Measurements from ENCODE around the gene RETN.

The RETN gene, protein sequence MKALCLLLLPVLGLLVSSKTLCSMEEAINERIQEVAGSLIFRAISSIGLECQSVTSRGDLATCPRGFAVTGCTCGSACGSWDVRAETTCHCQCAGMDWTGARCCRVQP

DNA sequence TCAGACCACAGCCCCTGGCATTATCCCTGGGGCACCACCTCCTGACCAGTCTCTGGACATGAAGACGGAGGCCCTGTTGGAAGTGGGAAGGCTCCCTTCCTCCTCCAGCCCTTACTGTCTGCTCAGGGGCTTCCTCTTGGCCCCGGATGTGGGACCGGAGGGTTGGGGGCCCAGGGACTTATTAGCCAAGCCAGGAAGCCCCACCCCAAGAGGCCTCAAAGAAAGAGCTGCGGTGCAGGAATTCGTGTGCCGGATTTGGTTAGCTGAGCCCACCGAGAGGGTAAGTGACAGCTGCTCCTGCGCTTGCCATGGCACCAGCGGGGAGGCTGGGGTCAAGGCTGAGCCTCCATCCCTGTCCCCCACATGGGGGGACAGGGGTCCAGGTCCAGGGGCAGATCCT, at the start of gene RETN:
TSS of gene RETN (plus strand) at position 208 of the 400 bp plus-strand sequence. CDS start 278 bp downstream, outside the sequence.
- in situ Hi-C loops (cut with MboI; ENCODE audit: low sequenced_read_pairs): no loop called here

DNA sequence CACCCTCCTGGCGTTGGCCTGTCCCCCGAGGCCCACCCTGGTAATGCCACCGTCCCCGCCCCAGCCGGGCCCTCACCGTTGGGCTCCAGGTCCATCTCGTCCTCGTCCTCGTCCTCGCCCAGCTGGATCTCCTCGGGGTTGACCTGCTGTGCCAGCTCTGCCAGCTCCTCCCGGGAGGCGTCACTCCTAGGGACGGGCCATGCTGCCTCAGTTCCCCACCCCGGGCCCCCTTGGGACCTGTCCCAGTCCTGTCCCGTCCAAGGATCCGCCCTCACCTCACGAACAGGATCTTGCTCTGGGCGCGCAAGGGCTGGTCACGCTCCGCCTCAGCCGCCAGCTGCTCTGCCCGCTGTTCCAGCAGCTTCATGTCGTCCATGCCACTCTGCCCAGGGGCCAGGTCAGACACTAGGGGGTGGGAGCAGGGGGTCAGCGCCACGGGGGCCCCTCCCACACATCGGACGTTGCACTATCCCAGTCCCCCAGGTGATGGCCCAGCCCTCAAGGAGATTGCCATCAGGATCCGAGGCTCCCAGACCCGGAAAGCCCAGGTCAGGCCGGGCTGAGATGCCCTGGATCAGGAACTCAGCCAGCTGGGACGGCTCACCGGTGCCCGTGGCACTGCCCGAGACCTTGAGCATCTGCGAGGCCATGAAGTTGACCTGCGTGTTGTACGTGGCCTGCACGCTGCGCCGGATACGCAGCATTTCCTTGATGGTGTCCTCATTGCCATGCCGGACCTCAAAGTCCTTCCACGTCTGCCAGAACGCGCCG, 49.0 kb upstream of the RETN start:
- in situ Hi-C loops (cut with MboI; ENCODE audit: low sequenced_read_pairs): no loop called here

DNA sequence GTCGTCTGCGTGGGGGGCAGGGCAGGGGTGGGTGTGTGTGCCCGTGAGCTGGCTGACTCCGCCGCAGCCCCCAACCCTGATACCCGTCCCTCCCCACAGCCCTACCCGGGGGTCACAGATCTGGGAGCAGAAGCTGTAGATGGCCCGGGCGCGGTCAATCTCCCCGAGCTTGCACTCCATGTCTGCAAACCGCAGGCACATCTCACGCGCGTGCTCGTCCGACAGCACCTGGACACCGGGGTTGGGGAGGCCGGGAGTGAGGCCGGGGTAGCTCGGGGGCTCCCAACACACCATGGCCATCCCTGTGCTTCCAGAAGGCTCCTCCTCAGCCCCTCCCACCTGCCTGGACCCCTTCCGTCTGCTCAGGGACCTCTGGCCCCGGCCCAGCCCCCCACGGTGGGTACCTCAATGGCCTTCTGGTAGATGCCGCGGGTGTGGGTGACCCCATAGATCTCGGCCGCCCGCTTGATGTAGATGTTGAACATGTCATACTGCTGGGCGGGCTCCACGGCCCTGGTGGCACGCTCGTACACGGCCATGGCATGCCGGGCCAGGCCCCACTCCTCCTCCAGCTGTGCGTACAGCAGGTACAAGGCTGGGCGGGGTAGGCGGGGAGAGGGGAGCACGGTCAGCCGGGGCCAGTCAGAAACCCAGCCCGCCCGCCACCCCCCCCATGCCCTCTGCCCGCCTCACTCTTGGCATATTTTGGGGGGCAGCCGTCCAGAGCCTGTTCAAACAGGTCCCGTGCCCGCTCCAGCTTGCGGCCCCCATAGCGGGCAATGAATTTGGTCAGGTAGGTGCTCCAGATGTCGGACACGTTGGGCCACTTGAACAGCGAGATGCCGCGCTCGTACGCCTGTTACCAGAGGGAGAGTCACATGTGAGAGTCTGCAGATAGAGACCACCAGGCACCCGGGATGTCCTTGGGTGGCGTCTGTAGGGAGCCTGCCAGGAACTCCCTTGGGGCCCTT, 48.1 kb upstream of the RETN start:
- in situ Hi-C loops (cut with MboI; ENCODE audit: low sequenced_read_pairs): no loop called here

DNA sequence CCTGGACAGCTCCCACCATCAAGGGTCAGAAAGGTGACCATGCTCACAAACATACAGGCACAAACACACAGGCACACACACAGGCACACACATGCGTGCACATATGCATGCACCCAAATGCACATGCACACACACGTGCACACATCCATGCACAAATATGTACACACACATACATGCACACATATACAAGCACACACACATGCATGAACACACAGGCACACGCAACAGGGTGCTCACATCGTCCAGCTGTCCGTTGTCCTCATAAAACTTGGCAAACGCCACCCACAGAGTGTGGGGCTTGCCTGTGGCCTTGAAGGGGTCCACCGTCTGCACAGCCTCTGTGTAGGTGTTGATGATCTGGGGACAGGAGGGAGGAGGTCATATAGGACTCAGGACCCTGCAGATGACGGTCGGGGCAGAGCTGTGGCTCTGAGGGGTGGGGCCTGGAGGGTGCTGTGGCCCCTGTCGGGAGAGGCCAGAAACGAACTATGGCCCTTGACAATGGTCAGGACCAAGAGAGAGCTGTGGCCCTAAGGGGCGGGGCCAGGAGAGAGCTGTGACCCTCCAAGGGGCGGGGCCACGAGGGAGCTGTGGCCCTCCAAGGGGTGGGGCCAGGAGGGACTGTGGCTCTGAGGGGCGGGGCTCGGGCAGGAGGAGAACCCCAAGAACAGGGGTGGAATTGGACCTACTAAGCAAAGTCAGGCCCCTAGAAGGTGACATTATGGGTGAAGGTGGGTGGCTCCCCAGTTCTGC, 45.7 kb upstream of the RETN start:
- in situ Hi-C loops (cut with MboI; ENCODE audit: low sequenced_read_pairs): no loop called here

DNA sequence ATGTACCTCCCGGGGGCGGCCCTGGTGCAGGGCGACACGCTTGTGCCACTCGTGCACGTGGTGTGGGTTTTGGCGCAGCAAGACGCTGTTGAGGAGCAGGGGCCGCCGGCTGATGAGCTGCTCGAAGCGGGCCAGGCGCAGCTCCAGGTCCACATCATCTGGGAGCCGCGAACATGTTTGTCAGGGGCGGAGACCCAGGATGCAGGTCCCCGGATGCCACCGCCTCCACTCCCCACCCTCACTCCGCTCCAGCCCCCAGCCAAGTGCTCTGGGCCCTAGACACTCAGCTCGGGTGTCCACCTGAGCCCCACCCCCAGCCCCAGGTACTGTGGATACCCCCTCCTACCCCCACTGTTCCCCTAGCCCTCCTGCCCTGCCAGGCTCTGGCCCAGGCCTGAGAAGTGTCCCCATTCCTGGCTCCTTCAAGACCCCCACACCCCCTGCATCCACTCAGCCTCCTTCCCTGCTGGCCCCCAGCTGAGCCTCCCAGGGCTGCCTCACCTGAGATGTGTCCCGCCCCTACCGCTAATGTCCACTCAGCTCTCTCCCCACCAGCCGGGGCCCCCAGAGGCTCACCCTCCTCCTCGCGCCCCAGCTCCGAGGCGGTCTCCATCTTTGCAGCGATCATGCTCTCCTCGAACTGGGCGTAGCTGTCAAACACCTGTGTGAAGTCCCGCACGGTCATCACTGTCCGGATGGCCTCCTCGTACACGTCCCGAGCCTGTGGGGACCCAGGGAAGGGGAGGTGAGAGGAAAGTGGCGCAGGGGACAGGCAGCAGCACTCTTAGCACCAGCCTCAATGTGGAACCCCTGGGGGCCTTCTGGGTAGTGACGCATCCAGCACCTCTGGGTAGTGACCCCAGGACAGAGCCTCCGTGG, 44.9 kb upstream of the RETN start:
- in situ Hi-C loops (cut with MboI; ENCODE audit: low sequenced_read_pairs): no loop called here

DNA sequence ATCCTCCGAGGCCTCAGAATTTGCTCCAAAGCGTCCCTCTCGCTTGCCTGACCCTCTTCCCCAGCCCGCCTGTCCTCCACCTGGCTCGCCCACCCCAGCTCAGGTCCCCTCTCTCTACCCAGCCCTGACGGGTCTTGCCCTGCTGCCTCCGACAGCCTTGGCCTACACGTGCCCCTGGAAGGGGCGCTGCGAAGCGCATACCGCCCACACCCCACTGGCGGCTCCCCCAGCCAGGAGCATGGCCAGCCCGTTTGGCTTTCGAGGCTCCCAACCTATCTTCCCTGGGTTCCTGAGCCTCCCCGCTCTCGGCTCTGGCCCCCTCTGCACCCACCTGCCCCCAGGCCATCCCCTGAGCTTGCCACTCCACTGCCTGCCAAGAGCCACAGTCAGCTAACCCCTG, 44.0 kb upstream of the RETN start:
- in situ Hi-C loops (cut with MboI; ENCODE audit: low sequenced_read_pairs): no loop called here

DNA sequence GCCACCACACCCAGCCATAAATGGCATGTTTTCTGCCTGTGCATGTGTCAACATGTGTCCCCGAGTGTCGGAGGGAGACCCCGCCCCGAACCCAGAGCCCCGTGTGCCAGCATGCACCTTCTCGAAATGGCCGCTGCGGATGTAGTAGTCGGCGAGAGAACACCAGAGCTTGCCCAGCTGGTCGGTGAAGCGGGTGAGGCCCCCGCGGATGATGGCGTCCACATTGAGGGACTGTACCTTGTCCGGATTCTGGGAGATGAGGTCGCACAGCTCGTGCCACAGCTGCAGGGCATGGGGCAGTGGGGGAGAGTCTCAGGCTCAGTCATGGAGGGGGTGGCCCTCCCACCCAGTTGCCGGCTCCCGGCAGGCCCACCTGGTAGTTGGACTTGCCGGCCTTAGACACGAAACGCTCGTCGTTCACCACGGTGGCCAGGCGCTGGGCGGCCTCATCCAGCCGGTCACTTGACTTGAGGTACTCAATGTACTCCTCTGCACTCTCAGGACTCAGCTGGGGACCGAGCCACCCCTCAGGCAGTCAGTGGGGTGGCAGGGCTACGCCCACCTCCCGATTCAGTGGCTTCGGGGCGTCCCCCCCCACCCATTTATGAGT, 43.0 kb upstream of the RETN start:
- in situ Hi-C loops (cut with MboI; ENCODE audit: low sequenced_read_pairs): no loop called here

DNA sequence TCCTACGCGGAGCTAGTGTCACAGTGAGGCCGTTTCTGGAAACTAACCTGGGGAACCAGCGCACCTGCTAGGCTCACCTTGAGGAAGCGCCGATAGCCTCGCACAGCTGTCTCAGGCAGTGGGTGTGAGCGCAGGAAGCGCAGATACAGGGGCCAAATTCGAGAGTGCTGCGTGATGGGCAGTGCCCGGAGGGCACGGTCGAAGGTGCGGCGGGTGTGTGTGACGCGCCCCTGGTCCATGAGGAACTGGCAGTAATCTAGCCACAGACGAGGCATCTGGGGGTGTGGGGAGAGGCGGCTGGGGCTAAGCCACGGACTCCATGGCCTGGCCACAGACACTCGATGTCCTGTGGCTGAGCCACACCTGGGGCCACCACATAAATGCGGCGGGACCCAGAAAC, 41.7 kb upstream of the RETN start:
- in situ Hi-C loops (cut with MboI; ENCODE audit: low sequenced_read_pairs): no loop called here

DNA sequence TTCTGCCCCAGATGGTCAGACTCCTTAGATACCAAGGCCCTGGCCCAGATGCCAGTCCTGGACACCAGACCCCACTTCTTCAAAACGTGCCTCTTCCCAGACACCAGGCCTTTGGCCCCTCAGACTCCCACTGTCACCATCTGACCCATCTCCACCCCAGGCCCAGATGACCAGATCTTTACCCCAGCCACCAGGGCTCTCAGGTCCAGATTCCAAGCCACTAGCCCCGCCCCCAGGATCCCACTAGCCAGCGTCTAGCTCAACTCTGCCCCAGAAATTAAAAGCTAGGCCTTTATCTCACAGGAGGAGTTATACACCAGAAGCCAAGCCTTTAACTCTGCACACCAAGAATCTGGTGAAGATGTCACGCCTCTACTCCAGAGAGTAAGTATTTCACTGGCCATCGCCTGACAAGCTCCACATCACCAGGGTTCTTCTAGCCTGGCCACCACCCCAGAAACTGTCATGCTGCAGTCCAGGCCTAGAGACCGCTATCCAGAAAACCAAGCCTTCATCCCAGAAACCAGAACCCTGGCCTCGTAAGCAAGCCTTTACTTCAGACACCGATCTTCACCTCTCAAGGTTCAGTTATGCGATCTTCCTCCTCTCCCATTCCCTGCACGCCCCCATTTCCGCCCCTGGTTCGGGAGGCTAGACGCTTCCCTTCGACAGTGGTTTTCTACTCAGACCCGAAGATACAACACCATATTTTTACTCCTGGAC, 40.1 kb upstream of the RETN start:
- in situ Hi-C loops (cut with MboI; ENCODE audit: low sequenced_read_pairs): no loop called here

DNA sequence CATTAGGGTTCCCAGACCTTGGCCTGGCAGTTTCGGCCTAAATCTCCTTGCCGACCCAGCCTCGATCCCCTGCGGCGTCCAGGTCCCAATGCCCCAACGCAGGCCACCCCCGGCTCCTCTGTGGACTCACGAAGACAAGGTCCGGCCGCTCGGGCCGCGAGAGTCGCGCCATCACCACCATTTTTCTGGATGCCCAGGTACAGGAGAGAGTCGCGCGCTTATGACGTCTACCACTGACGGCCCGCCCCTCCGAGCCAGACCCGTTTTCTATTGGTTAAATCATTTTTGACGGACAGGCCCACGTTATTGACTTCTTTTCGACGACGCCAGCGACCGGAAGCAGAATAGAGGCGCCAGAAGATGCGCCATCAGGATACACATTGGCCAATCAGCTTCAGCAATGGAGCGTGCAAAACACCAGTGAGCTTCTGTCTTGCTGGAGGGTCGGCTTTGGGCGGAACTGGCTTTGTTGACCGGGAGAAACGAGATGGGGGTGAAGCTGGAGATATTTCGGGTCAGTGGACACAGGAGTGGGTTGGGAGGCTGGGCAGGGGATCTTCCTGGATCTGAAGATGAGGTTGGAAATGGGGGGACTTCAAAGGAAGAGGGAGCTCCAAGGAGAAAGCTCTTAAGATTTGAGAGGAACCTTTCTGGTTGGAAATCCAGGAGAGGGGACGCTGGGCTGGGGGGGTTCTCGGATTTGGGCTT, 39.3 kb upstream of the RETN start, which contains the start of the genes PET100 and XAB2:
TSS of gene PET100 (plus strand) at position 447 of the 708 bp plus-strand sequence. CDS start at position 488, 41 bp downstream.
TSS of gene XAB2 (minus strand) at position 199 of the 708 bp plus-strand sequence. CDS start at position 181, 18 bp downstream.
- in situ Hi-C loops (cut with MboI; ENCODE audit: low sequenced_read_pairs): no loop called here

DNA sequence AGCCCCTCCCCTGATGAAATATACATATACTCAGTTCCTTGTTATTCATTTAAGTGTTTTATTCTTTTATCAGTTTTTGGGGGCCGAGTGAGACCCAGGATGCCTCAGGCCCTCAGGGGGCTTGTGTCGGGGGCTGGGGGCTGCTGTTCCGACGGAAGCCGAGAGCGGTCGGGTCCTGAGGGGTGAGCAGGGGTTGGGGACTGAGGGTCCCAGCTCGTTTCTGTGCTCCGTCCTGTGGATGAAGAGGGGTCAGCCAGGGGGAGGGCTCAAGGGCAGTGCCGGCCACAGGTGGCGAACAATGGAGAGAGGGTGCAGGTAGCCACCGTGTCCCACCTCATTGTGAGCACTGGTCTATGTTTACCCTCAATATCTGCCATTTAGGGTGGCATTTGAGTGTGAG, 37.3 kb upstream of the RETN start:
- in situ Hi-C loops (cut with MboI; ENCODE audit: low sequenced_read_pairs): no loop called here

DNA sequence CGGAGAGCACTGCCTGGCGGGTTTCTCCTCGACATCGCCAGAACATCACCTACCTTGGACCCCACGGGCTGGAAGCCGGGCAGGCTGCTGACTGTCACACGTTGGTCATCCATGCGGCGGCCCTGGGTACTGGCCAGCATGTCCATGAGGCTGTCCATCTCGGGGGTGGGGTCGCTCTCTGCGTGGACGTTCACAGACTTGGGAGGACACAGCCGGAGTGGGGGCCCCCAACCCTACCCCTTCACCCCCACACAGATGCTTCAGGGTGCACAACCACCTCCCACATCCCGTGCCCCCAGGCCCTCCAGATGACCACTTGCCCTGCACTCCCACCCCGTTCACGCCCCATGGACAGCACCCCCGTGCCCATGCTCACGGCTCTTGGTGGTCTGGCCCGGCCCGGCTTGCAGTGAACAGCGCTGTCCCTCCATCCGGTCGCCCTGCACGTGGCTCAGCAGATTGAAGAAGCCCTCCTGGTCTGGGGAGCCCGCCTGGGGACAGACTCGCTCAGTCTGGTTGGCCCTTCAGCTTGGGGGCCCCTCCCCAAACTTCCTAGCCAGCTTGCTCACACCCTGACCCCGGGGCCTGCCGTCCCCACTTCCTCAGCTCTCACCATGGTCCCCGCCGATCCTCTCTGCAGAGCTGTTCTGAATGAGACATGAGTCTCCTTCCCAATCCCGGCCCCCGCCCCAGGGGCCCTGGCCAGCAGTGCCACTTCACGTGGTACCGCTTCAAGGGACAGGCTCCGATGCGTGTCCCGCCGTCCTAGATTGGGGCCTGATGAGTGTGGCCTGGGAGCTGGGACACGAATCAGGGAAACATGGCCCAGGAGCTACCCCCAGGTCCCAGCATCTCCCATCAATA, 36.3 kb upstream of the RETN start:
- in situ Hi-C loops (cut with MboI; ENCODE audit: low sequenced_read_pairs): no loop called here

DNA sequence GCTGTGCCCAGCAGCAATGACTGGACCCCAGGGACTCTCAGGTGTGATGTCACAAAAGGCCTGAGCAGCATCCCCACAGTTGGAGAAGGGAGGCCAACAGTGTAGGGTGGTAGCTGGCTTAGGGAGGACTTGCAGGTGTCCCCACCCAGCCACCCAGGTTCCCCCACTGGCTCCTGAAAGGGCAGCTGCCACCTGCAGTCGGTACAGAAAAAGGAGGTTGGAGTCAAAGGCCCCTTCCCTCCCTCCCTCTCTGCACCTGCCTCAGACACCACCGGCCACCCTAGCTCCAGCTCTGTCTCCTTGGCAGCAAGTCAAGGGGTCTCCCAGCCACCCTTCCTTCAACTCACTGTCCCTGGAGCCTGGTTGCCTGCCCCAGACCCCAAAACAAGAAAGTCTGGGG, 35.2 kb upstream of the RETN start, which contains the start of gene PCP2:
TSS of gene PCP2 (minus strand) at position 22 of the 400 bp plus-strand sequence. CDS start 262 bp downstream, outside the sequence.
- in situ Hi-C loops (cut with MboI; ENCODE audit: low sequenced_read_pairs): no loop called here

DNA sequence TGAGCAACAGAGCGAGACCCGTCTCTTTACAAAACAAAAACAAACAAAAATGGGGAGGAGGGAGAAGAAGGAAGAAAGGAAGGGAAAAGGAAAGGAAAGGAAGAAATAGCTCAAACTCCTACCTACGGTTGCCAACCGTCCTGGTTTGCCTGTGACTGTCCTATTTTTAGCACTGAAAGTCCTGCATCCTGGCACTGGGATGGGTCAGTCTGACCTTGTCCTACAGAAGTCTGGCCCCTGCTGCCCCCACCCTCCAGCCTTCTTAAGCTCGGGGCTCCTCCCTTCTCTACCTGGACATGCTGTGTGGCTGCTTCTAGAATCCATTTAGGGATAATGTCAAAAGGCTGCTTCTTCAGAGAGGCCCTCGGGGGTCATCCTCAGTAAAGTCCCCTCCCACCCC, 33.2 kb upstream of the RETN start:
- in situ Hi-C loops (cut with MboI; ENCODE audit: low sequenced_read_pairs): no loop called here

DNA sequence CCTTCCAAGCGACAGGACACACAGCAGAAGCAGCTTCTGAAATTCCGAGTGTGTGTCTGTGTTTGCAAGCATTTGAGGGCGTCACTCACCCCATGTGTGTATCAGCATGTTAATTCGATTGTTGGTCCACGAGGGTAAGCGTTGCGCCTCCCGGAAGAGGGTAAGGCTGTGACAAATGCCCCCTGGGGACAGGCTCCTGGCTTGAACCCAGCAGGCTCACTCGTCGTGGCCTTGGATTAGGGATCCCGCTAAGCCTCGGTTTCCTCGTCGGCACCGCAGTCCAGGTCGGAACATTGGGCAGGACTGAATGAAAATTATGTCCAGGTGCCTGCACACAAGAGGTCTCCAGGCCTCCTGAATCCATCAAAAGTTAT, 32.5 kb upstream of the RETN start:
- in situ Hi-C loops (cut with MboI; ENCODE audit: low sequenced_read_pairs): no loop called here

DNA sequence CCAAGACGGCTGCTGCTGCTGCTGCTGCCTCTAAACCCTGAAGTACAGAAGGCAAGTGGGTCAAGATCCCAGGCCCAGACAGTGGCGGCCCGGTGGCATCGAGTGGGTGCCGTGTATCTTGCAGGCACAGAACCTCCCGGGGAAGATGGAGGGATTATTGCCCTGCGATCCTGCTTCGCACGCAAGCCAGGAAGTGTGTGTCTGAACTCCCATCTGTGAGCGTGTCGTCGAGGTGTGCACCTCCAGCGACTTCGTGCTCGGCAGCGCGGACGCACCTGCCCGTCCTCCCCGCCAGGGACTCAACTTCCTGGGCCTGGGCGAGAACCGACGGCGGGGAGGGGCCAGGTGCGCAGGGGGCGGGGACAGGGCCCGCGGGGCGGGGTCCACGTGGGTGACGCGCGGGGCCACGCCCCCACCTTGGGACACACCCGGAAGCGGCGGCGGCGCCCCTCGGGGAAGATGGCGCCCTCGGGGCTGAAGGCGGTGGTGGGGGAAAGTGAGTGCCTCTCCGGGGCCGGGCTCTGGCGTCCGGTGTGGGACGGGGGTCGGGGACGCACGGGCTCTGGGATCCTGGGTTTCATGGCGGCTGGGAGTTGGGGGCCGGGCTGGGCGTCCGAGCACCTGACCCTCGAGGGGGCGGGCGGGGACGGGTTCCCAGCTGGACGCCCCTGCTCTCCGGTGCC, 32.0 kb upstream of the RETN start, which contains the start of gene STXBP2:
TSS of gene STXBP2 (plus strand) at position 420 of the 683 bp plus-strand sequence. CDS start at position 460, 40 bp downstream.
- in situ Hi-C loops (cut with MboI; ENCODE audit: low sequenced_read_pairs): no loop called here

All from HL-60/S4 treated with retinoic acid at 250 ng/mL for 4 days and 3 days (cell line).